OCI-LY1 (cell line): ENCODE results near the gene ZMPSTE24.

Experiments
- CTCF ChIP-seq: fragments of 200-600 bp; sonication (generic), shearing (Covaris generic); IDR thresholded peaks from 2 replicates; pipeline ENCODE4 v1.5.1; 2017; ENCODE audit warnings: mild to moderate bottlenecking, antibody characterized with exemption, low read length, moderate library complexity, mixed read lengths
- EZH2 ChIP-seq: fragments of 200-600 bp; sonication (generic), shearing (Covaris generic); IDR thresholded peaks from 2 replicates; pipeline ENCODE4 v1.8.0; 2017; ENCODE audit warnings: borderline replicate concordance, mixed run types, mild to moderate bottlenecking, antibody characterized with exemption, low read length, moderate library complexity, mixed read lengths

DNA sequence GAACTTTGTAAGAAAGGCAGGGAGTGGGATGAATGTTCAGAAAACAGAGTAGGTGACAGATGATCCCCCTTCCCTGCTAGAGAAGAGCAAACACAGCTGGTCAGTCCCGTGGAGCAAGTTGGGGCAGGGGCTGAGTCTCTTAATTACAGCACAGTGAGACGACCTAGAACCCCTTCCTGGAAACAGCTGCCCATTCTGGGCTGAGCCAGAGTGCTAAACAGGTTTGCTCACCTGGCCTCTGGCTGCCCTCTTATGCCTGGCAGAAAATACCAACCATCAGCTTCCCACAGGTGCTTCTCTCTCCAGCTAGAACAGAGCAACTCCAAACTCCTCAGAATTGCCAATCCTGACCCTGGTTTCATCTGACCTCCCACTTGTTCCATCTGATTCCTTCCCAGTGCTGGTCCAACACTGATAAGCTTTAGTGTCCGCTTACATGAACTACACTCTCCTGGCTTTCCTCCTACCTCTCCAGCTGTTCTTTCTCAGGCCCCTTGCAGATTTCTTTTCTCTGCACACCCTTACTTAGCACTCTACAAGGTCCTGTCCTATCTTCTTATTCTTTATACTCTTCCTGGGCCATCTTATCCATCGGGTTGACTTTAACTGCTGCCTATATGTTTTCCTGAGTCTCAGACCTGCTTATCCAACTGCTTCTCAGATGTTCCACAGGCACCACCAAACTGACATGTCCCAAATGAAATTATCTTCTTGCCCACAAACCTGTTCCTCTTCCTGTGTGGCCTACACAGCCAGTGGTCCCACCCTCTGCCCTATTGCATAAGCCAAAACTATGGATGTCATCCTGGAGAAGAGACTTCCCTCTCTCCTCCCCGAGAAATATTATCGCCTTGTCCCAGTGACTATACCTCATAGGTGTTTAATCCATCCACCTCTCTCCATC lies 81.6 kb downstream of the ZMPSTE24 start:
- TF ChIP-seq CTCF = no peak
- TF ChIP-seq EZH2 = no peak
